Lower leg skin (tissue), 4 donors: ENCODE results near the gene SCD5. TPM values are rescaled to one million over a fixed set of nuclear protein-coding genes. Genes with fewer than 3 reads are reported as not detected.

Experiments used
- DNase-seq, 2 donors: peaks; one replicate each; pipeline ENCODE4 v3.0.0-alpha.2; 2019; ENCODE audit warnings: low spot score in 2 of 2
- H3K4me3 ChIP-seq: fragments of 200-600 bp; sonication (generic); 2 replicates; pipeline ENCODE4 v1.5.1; 2017; ENCODE audit warnings: mild to moderate bottlenecking, low read depth; ENCODE audit not compliant: poor library complexity, severe bottlenecking
- POLR2A ChIP-seq, 2 donors: fragments of 450-650 bp; IDR thresholded peaks; one replicate each; pipeline ENCODE4 v1.6.1; 2016 to 2017; ENCODE audit warnings: antibody characterized with exemption in 2 of 2, mild to moderate bottlenecking in 1 of 2, moderate library complexity in 1 of 2
- WGBS, 2 donors: methylation state at CpG; one replicate each; pipeline ENCODE4 v1.1.5; 2018; 5-methylcytosine and 5-hydroxymethylcytosine counted together
- intact Hi-C: fragments of 100-400 bp; cut with DNase I; formaldehyde crosslinking; loops from one replicate; pipeline ENCODE4 v1.15.0; 2023; ENCODE audit warnings: low total_unique reads
- total RNA-seq, 4 donors: library from RNA; depleted of rRNA; stranded (reverse); fragments of >200 nt; gene quantifications; one replicate each; pipeline ENCODE4 v1.1.0, GENCODE V29; 2016
- TF ChIP-seq, protein P1 (sequence below), 3 donors: fragments of 450-650 bp; IDR thresholded peaks; one replicate each; pipeline ENCODE4 v1.5.1; 2016; ENCODE audit warnings: antibody characterized with exemption in 3 of 3, mild to moderate bottlenecking in 3 of 3, moderate library complexity in 2 of 3

Gene SCD5
- total RNA-seq, 4 donors from 2014 or later = 4.6 to 16.9 (median 11.6) TPM

DNA sequence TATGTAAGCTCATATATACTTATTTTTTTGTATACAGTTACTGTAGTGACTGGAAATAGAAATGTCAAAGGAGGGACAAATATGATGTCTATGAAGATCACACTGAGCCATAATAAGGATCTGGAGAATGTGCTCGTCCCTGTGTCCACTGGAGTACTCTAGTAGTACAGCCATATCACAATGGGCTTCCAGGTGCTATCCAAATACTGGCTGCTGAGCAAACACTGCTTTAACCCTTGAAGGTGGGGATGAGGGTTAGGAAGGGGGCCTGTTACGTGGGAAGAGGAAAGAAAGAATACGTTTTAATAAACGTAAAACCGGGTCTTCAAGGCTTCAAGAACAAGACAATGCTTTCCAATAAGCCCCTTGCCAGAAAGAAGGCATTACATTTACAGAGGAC is 207.0 kb downstream of the SCD5 start:
- no peak for TF ChIP-seq POLR2A (IDR thresholded peaks at IDR 0.05)
- TF ChIP-seq, protein P1, sequence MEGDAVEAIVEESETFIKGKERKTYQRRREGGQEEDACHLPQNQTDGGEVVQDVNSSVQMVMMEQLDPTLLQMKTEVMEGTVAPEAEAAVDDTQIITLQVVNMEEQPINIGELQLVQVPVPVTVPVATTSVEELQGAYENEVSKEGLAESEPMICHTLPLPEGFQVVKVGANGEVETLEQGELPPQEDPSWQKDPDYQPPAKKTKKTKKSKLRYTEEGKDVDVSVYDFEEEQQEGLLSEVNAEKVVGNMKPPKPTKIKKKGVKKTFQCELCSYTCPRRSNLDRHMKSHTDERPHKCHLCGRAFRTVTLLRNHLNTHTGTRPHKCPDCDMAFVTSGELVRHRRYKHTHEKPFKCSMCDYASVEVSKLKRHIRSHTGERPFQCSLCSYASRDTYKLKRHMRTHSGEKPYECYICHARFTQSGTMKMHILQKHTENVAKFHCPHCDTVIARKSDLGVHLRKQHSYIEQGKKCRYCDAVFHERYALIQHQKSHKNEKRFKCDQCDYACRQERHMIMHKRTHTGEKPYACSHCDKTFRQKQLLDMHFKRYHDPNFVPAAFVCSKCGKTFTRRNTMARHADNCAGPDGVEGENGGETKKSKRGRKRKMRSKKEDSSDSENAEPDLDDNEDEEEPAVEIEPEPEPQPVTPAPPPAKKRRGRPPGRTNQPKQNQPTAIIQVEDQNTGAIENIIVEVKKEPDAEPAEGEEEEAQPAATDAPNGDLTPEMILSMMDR (IDR thresholded peaks at IDR 0.05) = no peak
- 68 to 88% methylated on average over 5 of the region's 5 CpGs for WGBS, 2 donors
- DNase-seq = no peak
- H3K4me3 ChIP-seq = no peak overlapping the region
- intact Hi-C loops = no loop called here

- TF ChIP-seq POLR2A (IDR thresholded peaks at IDR 0.05) = no peak
- TF ChIP-seq, protein P1 (IDR thresholded peaks at IDR 0.05) = no peak
- intact Hi-C loops = no loop called here
- no peak overlapping the region for H3K4me3 ChIP-seq
- WGBS, 2 donors = 39 to 65% methylated on average over 1 of the region's 1 CpG
- no peak for DNase-seq
These were observed 208.8 kb downstream of the SCD5 start for GRCh38 chr4:82589756-82590155.

- intact Hi-C loops = no loop called here
- 70 to 88% methylated on average over 2 of the region's 2 CpGs for WGBS, 2 donors
- H3K4me3 ChIP-seq = no peak overlapping the region
- TF ChIP-seq, protein P1 (IDR thresholded peaks at IDR 0.05) = no peak
- TF ChIP-seq POLR2A (IDR thresholded peaks at IDR 0.05) = no peak
- DNase-seq = no peak
These were observed 209.8 kb downstream of the SCD5 start for GRCh38 chr4:82588771-82589270.

DNA sequence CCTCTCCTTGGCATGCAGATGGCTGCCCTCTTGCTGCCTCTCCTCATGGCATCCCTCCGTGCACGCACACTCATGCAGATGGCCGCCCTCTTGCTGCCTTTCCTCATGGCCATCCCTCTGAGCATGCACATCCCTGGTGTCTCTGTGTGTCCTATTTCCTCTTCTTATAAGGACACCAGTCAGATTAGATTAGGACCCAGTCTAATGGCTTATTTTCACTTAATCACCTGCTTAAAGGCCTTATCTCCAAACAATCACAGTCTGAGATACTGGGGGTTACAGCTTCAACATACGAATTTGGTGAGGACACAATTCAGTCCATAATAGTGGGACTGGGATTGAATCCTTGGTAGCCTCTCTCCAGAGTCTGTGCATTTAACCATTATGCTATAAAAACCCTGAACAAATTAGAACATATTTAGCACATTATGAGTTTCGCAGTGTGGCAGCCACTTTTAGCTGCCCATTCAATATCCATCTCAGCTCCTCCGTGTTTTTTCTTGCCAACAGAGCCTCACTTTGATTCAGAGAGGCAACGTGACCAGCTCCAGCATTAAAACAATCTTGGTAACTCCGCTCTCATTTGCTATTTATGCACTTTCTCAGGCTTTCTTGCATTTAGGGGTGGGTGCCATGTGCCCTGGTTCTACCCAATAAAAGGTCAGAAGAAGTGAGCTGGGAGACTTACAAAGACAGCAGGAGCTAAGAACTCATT is 210.6 kb downstream of the SCD5 start:
- intact Hi-C loops = no loop called here
- DNase-seq = no peak
- no peak overlapping the region for H3K4me3 ChIP-seq
- TF ChIP-seq POLR2A (IDR thresholded peaks at IDR 0.05) = no peak
- TF ChIP-seq, protein P1 (IDR thresholded peaks at IDR 0.05) = no peak
- WGBS, 2 donors = 78% methylated on average over 8 of the region's 8 CpGs

GRCh38 chr4:82585690-82586435 is 212.7 kb downstream of the SCD5 start:
- no peak for TF ChIP-seq POLR2A (IDR thresholded peaks at IDR 0.05)
- TF ChIP-seq, protein P1 (IDR thresholded peaks at IDR 0.05) = no peak
- H3K4me3 ChIP-seq = no peak overlapping the region
- intact Hi-C loops = no loop called here
- WGBS, 2 donors = 77 to 82% methylated on average over 8 of the region's 8 CpGs
- no peak for DNase-seq
